DOHH2 (cell line): Measurements from ENCODE around the gene NPTX2.

Source experiments
- EZH2phosphoT487 ChIP-seq: fragments of 200-600 bp; sonication (generic); IDR thresholded peaks from 2 replicates; pipeline ENCODE4 v1.6.1; 2017; ENCODE audit warnings: borderline replicate concordance, mild to moderate bottlenecking, antibody characterized with exemption, low read length, moderate library complexity, mixed read lengths
- TF ChIP-seq, protein P1 (sequence below): fragments of 200-600 bp; sonication (generic); IDR thresholded peaks from one replicate; pipeline ENCODE4 v1.5.1; 2014; ENCODE audit warnings: antibody characterized with exemption, mild to moderate bottlenecking, low read depth, low read length; ENCODE audit not compliant: poor library complexity, severe bottlenecking

DNA sequence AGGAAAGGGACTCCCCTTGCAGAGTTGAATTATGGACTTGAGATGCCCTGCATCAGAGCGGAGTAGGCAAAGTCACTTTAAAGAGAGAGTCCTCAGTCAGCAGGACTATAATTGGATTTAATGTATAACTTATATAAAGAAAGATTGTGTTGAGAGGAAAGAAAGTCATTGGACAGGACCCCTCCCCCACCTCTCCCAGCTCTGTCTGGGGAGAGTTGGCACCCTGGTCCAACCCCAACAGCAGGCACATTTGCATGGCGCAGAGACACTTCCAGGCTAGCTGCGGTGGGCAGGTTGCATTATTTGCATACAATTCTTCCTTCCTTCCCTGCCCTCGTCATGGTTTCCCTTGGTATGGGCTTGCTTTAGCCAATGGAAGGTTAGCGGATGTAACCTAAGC lies 46.1 kb upstream of the NPTX2 start:
- TF ChIP-seq, protein P1, sequence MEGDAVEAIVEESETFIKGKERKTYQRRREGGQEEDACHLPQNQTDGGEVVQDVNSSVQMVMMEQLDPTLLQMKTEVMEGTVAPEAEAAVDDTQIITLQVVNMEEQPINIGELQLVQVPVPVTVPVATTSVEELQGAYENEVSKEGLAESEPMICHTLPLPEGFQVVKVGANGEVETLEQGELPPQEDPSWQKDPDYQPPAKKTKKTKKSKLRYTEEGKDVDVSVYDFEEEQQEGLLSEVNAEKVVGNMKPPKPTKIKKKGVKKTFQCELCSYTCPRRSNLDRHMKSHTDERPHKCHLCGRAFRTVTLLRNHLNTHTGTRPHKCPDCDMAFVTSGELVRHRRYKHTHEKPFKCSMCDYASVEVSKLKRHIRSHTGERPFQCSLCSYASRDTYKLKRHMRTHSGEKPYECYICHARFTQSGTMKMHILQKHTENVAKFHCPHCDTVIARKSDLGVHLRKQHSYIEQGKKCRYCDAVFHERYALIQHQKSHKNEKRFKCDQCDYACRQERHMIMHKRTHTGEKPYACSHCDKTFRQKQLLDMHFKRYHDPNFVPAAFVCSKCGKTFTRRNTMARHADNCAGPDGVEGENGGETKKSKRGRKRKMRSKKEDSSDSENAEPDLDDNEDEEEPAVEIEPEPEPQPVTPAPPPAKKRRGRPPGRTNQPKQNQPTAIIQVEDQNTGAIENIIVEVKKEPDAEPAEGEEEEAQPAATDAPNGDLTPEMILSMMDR, result no peak
- no peak for TF ChIP-seq EZH2phosphoT487
